HepG2 (cell line): ENCODE measurements around the gene CUEDC2. TPM values are rescaled to one million over a fixed set of nuclear protein-coding genes. Genes with fewer than 3 reads are reported as not detected.
A peak's percentile ranks its signal among the peaks of the same experiment; 100 is the strongest.

ENCODE experiments used
- ATAC-seq: fragments of 200-7000 bp; cut with Tn5 transposase; 3 replicates; pipeline ENCODE4 v1.9.1; 2020; ENCODE audit warnings: mild to moderate bottlenecking, moderate library complexity
- BruUV-seq: library from RNA; stranded (reverse); fragments of 400-500 nt; replicated peaks from 2 replicates; lab custom pipeline; 2021; lab: Mats Ljungman, UMichigan
- CTCF ChIA-PET: fragments of 300-600 bp; formaldehyde crosslinking; extraction: SDS; loops from one replicate; lab custom pipeline; 2021; ENCODE audit warnings: low total read pairs, inconsistent platforms, low intra/inter-chr PET ratio; lab: Yijun Ruan, JAX
- POLR2A ChIA-PET: fragments of 350-600 bp; sonication (Branson Sonifier 250); formaldehyde crosslinking; loops from one replicate; lab custom pipeline; 2020; ENCODE audit warnings: antibody characterized with exemption, inconsistent platforms; lab: Yijun Ruan, JAX
- DNase-seq: peaks from one replicate; pipeline ENCODE4 v3.0.0-alpha.2; 2015; ENCODE audit warnings: low spot score
- FAIRE-seq: peaks from 3 replicates; lab custom pipeline; 2011; peaks lifted over from hg19 to GRCh38; lab: Jason Lieb, UNC
- H2AFZ ChIP-seq: one replicate; pipeline ENCODE4 v1.6.1; 2011; ENCODE audit warnings: low read length, inconsistent platforms
- H3K27ac ChIP-seq: fragments of 300-600 bp; 3 replicates; pipeline ENCODE4 v1.8.0; 2011; ENCODE audit warnings: mixed run types, mild to moderate bottlenecking, mixed read lengths, low read length, inconsistent platforms; ENCODE audit not compliant: insufficient read depth; ENCODE audit errors: extremely low read length
- H3K27me3 ChIP-seq, 2 experiments: fragments of 200-600 bp in 1 of 2; 2 replicates in 1 of 2; 3 replicates in 1 of 2; pipeline versions ENCODE4 v1.6.0 to v1.8.0; 2011; ENCODE audit warnings: low read length in 2 of 2, mild to moderate bottlenecking in 2 of 2, moderate library complexity in 2 of 2, inconsistent platforms in 1 of 2; ENCODE audit not compliant: insufficient read depth in 2 of 2, control insufficient read depth in 1 of 2
- H3K36me3 ChIP-seq, 2 experiments: fragments of 200-600 bp in 1 of 2; replicated peaks in 1 of 2; 2 replicates in 1 of 2; 3 replicates in 1 of 2; pipeline versions ENCODE4 v1.5.1 to v1.8.0; 2011; ENCODE audit warnings: low read length in 2 of 2, inconsistent platforms in 1 of 2; ENCODE audit not compliant: insufficient read depth in 2 of 2, control insufficient read depth in 1 of 2
- H3K4me1 ChIP-seq: 2 replicates; pipeline ENCODE4 v1.5.1; 2012; ENCODE audit warnings: low read length, inconsistent platforms; ENCODE audit not compliant: insufficient read depth
- H3K4me2 ChIP-seq: 2 replicates; pipeline ENCODE4 v1.6.0; 2011; ENCODE audit warnings: low read depth, low read length, inconsistent platforms
- H3K4me3 ChIP-seq, 3 experiments: fragments of 200-600 bp in 1 of 3; sonication (generic), shearing (Covaris generic) in 1 of 3; replicated peaks in 1 of 3; 2 replicates each; pipeline ENCODE4 v1.5.1; 2011 to 2016; ENCODE audit warnings: low read length in 3 of 3, inconsistent platforms in 2 of 3, low read depth in 2 of 3, mild to moderate bottlenecking in 2 of 3, control low read depth in 1 of 3, mixed read lengths in 1 of 3; ENCODE audit not compliant: insufficient read depth in 1 of 3
- H3K79me2 ChIP-seq: one replicate; pipeline ENCODE4 v1.6.1; 2011; ENCODE audit warnings: low read length, inconsistent platforms; ENCODE audit not compliant: insufficient read depth
- H3K9ac ChIP-seq: 2 replicates; pipeline ENCODE4 v1.6.0; 2011; ENCODE audit warnings: mild to moderate bottlenecking, low read depth, low read length, inconsistent platforms; ENCODE audit not compliant: insufficient read depth
- H3K9me3 ChIP-seq: 2 replicates; pipeline ENCODE4 v1.5.1; 2012; ENCODE audit warnings: mild to moderate bottlenecking, low read length
- H4K20me1 ChIP-seq: 2 replicates; pipeline ENCODE4 v1.6.0; 2011; ENCODE audit warnings: inconsistent platforms, mild to moderate bottlenecking, low read length, moderate library complexity; ENCODE audit not compliant: insufficient read depth
- CBX1 ChIP-seq: IDR thresholded peaks from one replicate; pipeline ENCODE4 v1.6.1; 2016; ENCODE audit warnings: antibody characterized with exemption, low read depth
- GABPA ChIP-seq, 2 experiments: IDR thresholded peaks; 2 replicates each; pipeline ENCODE4 v1.6.1; 2011 to 2016; ENCODE audit warnings: low read depth in 2 of 2, low read length in 1 of 2, missing biosample characterization in 1 of 2, missing genetic modification characterization in 1 of 2
- GABPB1 ChIP-seq: IDR thresholded peaks from 2 replicates; pipeline ENCODE4 v1.6.1; 2016; ENCODE audit warnings: mild to moderate bottlenecking, missing genetic modification reagents, moderate library complexity, missing compliant biosample characterization
- HIVEP1 ChIP-seq: sonication (generic); formaldehyde crosslinking; IDR thresholded peaks from 2 replicates; pipeline ENCODE4 v1.4.0; 2020; ENCODE audit warnings: mild to moderate bottlenecking, missing genetic modification reagents
- KDM2A ChIP-seq: sonication (generic); formaldehyde crosslinking; IDR thresholded peaks from 2 replicates; pipeline ENCODE4 v1.4.0; 2020; ENCODE audit warnings: low read depth, missing genetic modification reagents, borderline replicate concordance
- LCORL ChIP-seq, 2 experiments: fragments of 450-650 bp in 1 of 2; sonication (generic) in 1 of 2; formaldehyde crosslinking in 1 of 2; IDR thresholded peaks; 2 replicates each; pipeline versions ENCODE4 v1.5.0 to v1.6.1; 2017 to 2020; ENCODE audit warnings: antibody characterized with exemption in 1 of 2, missing genetic modification reagents in 1 of 2
- NR0B2 ChIP-seq: sonication (generic); formaldehyde crosslinking; IDR thresholded peaks from 2 replicates; pipeline ENCODE4 v1.4.0; 2020; ENCODE audit warnings: mild to moderate bottlenecking, missing genetic modification reagents
- PCBP1 ChIP-seq: fragments of 200-400 bp; formaldehyde crosslinking; IDR thresholded peaks from 2 replicates; pipeline ENCODE4 v1.6.1; 2017; ENCODE audit warnings: mild to moderate bottlenecking, low read depth, low read length, borderline replicate concordance
- POLR2G ChIP-seq: fragments of 200-400 bp; formaldehyde crosslinking; IDR thresholded peaks from 2 replicates; pipeline ENCODE4 v1.6.1; 2018; ENCODE audit warnings: mild to moderate bottlenecking, low read depth, low read length, moderate library complexity
- SAP130 ChIP-seq: IDR thresholded peaks from 2 replicates; pipeline ENCODE4 v1.6.1; 2016; ENCODE audit warnings: low read depth
- SIN3A ChIP-seq: IDR thresholded peaks from 2 replicates; pipeline ENCODE4 v1.6.1; 2011; ENCODE audit warnings: low read depth, mild to moderate bottlenecking, control low read depth, low read length, borderline replicate concordance
- THAP11 ChIP-seq: IDR thresholded peaks from 2 replicates; pipeline ENCODE4 v1.6.1; 2016; ENCODE audit warnings: missing biosample characterization, missing genetic modification reagents
- ZBTB43 ChIP-seq: sonication (generic); formaldehyde crosslinking; conservative IDR thresholded peaks from 2 replicates; pipeline ENCODE4 v1.4.0; 2020; ENCODE audit warnings: missing genetic modification reagents
- ZFYVE20 ChIP-seq: sonication (generic); formaldehyde crosslinking; IDR thresholded peaks from 2 replicates; pipeline ENCODE4 v1.8.0; 2023; ENCODE audit warnings: low read depth, mild to moderate bottlenecking, moderate library complexity, missing genetic modification reagents, borderline replicate concordance
- ZNF552 ChIP-seq: sonication (generic); formaldehyde crosslinking; IDR thresholded peaks from 2 replicates; pipeline ENCODE4 v1.9.0; 2022; ENCODE audit warnings: missing genetic modification reagents, mild to moderate bottlenecking, borderline replicate concordance
- ZNF746 ChIP-seq: sonication (generic); formaldehyde crosslinking; IDR thresholded peaks from 2 replicates; pipeline ENCODE4 v1.8.0; 2022; ENCODE audit warnings: mild to moderate bottlenecking, missing genetic modification reagents
- ZZZ3 ChIP-seq: sonication (generic); formaldehyde crosslinking; IDR thresholded peaks from 2 replicates; pipeline ENCODE4 v1.4.0; 2020; ENCODE audit warnings: missing genetic modification reagents, mild to moderate bottlenecking, borderline replicate concordance
- WGBS: methylation state at CpG from one replicate; pipeline ENCODE4 v1.1.6; 2017; ENCODE audit warnings: low lambda C conversion rate; 5-methylcytosine and 5-hydroxymethylcytosine counted together
- in situ Hi-C: cut with HindIII; loops from 2 replicates; pipeline ENCODE4 v1.10.0; 2017; ENCODE audit warnings: low pct_unique_long_range_greater_than_20kb; ENCODE audit not compliant: extremely low pct_ligation_motif_present
- intact Hi-C: fragments of 100-400 bp; cut with micrococcal nuclease; formaldehyde crosslinking; loops from one replicate; pipeline ENCODE4 v1.10.0; 2022; ENCODE audit not compliant: unreplicated experiment
- polyA plus RNA-seq, 8 experiments: library from polyadenylated mRNA; depleted of rRNA in 3 of 8; stranded (reverse) in 7 of 8; unstranded in 1 of 8; fragments of >200 nt; fragmentation: Illumina TruSeq in 4 of 8; extraction: Trizol in 4 of 8; gene quantifications; 2 replicates each; pipeline versions ENCODE4 v1.2.1 to v1.2.3, GENCODE V29; 2011 to 2016; ENCODE audit warnings: low read depth in 4 of 8, missing spikeins in 1 of 8, mixed read lengths in 1 of 8; ENCODE audit not compliant: insufficient read depth in 1 of 8
- total RNA-seq, 5 experiments: library from RNA; depleted of rRNA; stranded (reverse); fragments of >200 nt; fragmentation: Illumina TruSeq; extraction: Trizol; gene quantifications; 2 replicates each; pipeline ENCODE4 v1.2.3, GENCODE V29; 2016; ENCODE audit warnings: low read depth in 1 of 5
- TF ChIP-seq, protein P1 (sequence below): sonication (generic); formaldehyde crosslinking; IDR thresholded peaks from 2 replicates; pipeline ENCODE4 v1.4.0; 2020; ENCODE audit warnings: missing genetic modification reagents, borderline replicate concordance

Gene CUEDC2
- total and polyA plus RNA-seq, 2 of the 13 experiments (the other 11 are each of a cell fraction or from before 2014, with no cell fraction given): 13.1 to 18.4 TPM

- POLR2A ChIA-PET: interaction anchor here (0.9 to 2.3 kb wide), 11 partner anchors 8 to 169 kb away, joined by 3 to 12 read pairs (median 6); partner anchors contain the start of genes CUEDC2, ELOVL3, FBXL15 and GBF1
- CTCF ChIA-PET: no interaction called here
- no TSS peak for BruUV-seq
- H3K9ac ChIP-seq: peak within 1 kb of the TSS; percentile 68
- intact Hi-C loops: loop anchor here (2.0 kb wide), 1 partner anchor 25 kb away; the partner anchor contains the start of gene FBXL15
- peaks cover 3% of the 10 kb centered on the region for H3K79me2 ChIP-seq
- peak within 1 kb of the TSS; percentile 69 to 82 (median 79) for H3K4me3 ChIP-seq
- H2AFZ ChIP-seq: no peak within 1 kb of the TSS
- H3K27me3 ChIP-seq: peaks cover 0 to 11% of the 10 kb centered on the region in 2 experiments; a peak in 2 of 5 replicates
- no peaks in the 10 kb centered on the region for H4K20me1 ChIP-seq
- peak within 1 kb of the TSS; percentile 99 for H3K4me2 ChIP-seq
- in situ Hi-C loops: no loop called here
- WGBS: 1% methylated on average over 28 of the region's 42 CpGs
- no peaks in the 10 kb centered on the region for H3K36me3 ChIP-seq
- no peaks in the 10 kb centered on the region for H3K9me3 ChIP-seq
- DNase-seq (peak; percentile 65), ATAC-seq (peak; percentile 54), FAIRE-seq (peak; percentile 66)
- H3K4me1 ChIP-seq: peaks cover 47% of the 10 kb centered on the region
- peak within 1 kb of the TSS; percentile 66 for H3K27ac ChIP-seq
- no peak for TF ChIP-seq CBX1
- TF ChIP-seq ZNF746 (CRISPR knock-in tag): peak; percentile 24; the same call in 1 of the 2 replicates
- TF ChIP-seq GABPA (IDR thresholded peaks at IDR 0.05; ENCODE audit: low read depth, low read length): no peak
- TF ChIP-seq GABPA (CRISPR knock-in tag; IDR thresholded peaks at IDR 0.05; ENCODE audit: low read depth): peak; percentile 83
- TF ChIP-seq NR0B2 (CRISPR knock-in tag): no peak
- no peak for TF ChIP-seq ZBTB43 (CRISPR knock-in tag)
- no peak for TF ChIP-seq ZFYVE20 (CRISPR knock-in tag)
- TF ChIP-seq THAP11 (CRISPR knock-in tag): peak; percentile 33; the same call in 1 of the 2 replicates
- TF ChIP-seq LCORL (IDR thresholded peaks at IDR 0.05): no peak
- peak; percentile 31; the same call in 1 of the 2 replicates for TF ChIP-seq LCORL (CRISPR knock-in tag; IDR thresholded peaks at IDR 0.05)
- peak; percentile 91 for TF ChIP-seq GABPB1
- TF ChIP-seq, protein P1, sequence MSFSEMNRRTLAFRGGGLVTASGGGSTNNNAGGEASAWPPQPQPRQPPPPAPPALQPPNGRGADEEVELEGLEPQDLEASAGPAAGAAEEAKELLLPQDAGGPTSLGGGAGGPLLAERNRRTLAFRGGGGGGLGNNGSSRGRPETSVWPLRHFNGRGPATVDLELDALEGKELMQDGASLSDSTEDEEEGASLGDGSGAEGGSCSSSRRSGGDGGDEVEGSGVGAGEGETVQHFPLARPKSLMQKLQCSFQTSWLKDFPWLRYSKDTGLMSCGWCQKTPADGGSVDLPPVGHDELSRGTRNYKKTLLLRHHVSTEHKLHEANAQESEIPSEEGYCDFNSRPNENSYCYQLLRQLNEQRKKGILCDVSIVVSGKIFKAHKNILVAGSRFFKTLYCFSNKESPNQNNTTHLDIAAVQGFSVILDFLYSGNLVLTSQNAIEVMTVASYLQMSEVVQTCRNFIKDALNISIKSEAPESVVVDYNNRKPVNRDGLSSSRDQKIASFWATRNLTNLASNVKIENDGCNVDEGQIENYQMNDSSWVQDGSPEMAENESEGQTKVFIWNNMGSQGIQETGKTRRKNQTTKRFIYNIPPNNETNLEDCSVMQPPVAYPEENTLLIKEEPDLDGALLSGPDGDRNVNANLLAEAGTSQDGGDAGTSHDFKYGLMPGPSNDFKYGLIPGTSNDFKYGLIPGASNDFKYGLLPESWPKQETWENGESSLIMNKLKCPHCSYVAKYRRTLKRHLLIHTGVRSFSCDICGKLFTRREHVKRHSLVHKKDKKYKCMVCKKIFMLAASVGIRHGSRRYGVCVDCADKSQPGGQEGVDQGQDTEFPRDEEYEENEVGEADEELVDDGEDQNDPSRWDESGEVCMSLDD (CRISPR knock-in tag): no peak
- TF ChIP-seq ZZZ3: no peak
- peak; percentile 60; the same call in 1 of the 2 replicates for TF ChIP-seq SAP130 (CRISPR knock-in tag)
- peak; percentile 74; the same call in 1 of the 2 replicates for TF ChIP-seq SIN3A
- peak; percentile 90 for TF ChIP-seq HIVEP1
- TF ChIP-seq KDM2A: peak; percentile 48
- peak; percentile 31; the same call in 1 of the 2 replicates for TF ChIP-seq PCBP1
- TF ChIP-seq ZNF552: no peak
- 0 out of 2 replicates have a peak, but pooled peaks have one; percentile 21 for TF ChIP-seq POLR2G
These were observed 36.7 kb downstream of the CUEDC2 start, which contains the start of gene NFKB2 for GRCh38 chr10:102395400-102396316. Gene NFKB2, plus strand, starts transcription at chr10:102395705. Its CDS starts 255 bp downstream, at chr10:102395960.
